Heart left ventricle (tissue), 13 donors: ENCODE data around the gene WDR44.

Experiments
- CTCF ChIP-seq, 12 donors: fragments of 200-600 bp; sonication (generic) in 4 of 12; IDR thresholded peaks; one replicate each; pipeline versions ENCODE4 v1.5.0 to v1.8.0; 2018 to 2022; ENCODE audit warnings: antibody characterized with exemption in 12 of 12, mild to moderate bottlenecking in 5 of 12
- POLR2A ChIP-seq, 2 donors: fragments of 450-650 bp; IDR thresholded peaks; one replicate each; pipeline ENCODE4 v1.6.1; 2017; ENCODE audit warnings: antibody characterized with exemption in 2 of 2, mild to moderate bottlenecking in 2 of 2, moderate library complexity in 2 of 2
- donor health status: ischemic (EF 13 %, LVEDD 7.1; RV severe dilation, severe dysfunction).
- donor health status: DM: no; HTN: yes; CAD: no.
- donor health status: DM: no; HTN: no; CAD: no.
- donor health status: ischemic (EF 25% LVEDD 6.9; RV normal size, moderate dysfunction).
- donor health status: ischemic (EF 25% LVEDD 5.7; RV mildly dilated, moderate dysfunction).
- donor health status: ischemic (EF 35%, LVEDD 5.7; RV mildly dilated, moderate dysfunction).
- donor health status: nonischemic (EF 11% LVEDD 7.7; RV severe dilation, severe dysfunction).
- donor health status: DM: yes; HTN: yes; CAD: no.
- donor health status: PGD.
- donor health status: ischemic (EF 29% LVEDD 5.4; RV normal size, mild dysfunction).
- donor health status: nonischemic (EF 23%, LVEDD 6.1; RV moderate dilation, normal function).

GRCh38 chrX:118496763-118497079 is 150.8 kb downstream of the WDR44 start:
- TF ChIP-seq CTCF (IDR thresholded peaks at IDR 0.05) (no peak), POLR2A (IDR thresholded peaks at IDR 0.05) (no peak)
